Mesenchymal stem cell (in vitro differentiated cells and primary cell): Measurements from ENCODE around the gene PUS7.
A peak's percentile ranks its signal among the peaks of the same experiment; 100 is the strongest.

Experiments
- DNase-seq: peaks from one replicate; pipeline ENCODE4 v3.0.0-alpha.2; 2013
- H2AFZ ChIP-seq: one replicate; pipeline ENCODE4 v1.6.1; 2013; ENCODE audit warnings: low read depth, mild to moderate bottlenecking, control low read depth, inconsistent platforms, low read length, moderate library complexity
- H2AK5ac ChIP-seq: 2 replicates; pipeline ENCODE4 v1.6.1; 2013; ENCODE audit warnings: low read length, moderate library complexity, mild to moderate bottlenecking, inconsistent platforms; ENCODE audit not compliant: severe bottlenecking
- H2BK120ac ChIP-seq: one replicate; pipeline ENCODE4 v1.6.1; 2013; ENCODE audit warnings: low read depth, mild to moderate bottlenecking, inconsistent platforms, low read length, moderate library complexity
- H2BK12ac ChIP-seq, 2 experiments: one replicate each; pipeline ENCODE4 v1.6.1; 2013; ENCODE audit warnings: inconsistent platforms in 2 of 2, low read length in 2 of 2, mild to moderate bottlenecking in 2 of 2, moderate library complexity in 2 of 2, control low read depth in 1 of 2
- H2BK15ac ChIP-seq: one replicate; pipeline ENCODE4 v1.6.1; 2013; ENCODE audit warnings: mild to moderate bottlenecking, low read depth, inconsistent platforms; ENCODE audit not compliant: poor library complexity, severe bottlenecking
- H2BK5ac ChIP-seq: 2 replicates; pipeline ENCODE4 v1.6.1; 2013; ENCODE audit warnings: low read depth, mild to moderate bottlenecking, low read length, control low read depth, inconsistent platforms; ENCODE audit not compliant: poor library complexity, severe bottlenecking
- H3K14ac ChIP-seq, 2 experiments: one replicate each; pipeline ENCODE4 v1.6.1; 2013; ENCODE audit warnings: inconsistent platforms in 2 of 2, low read length in 2 of 2, control low read depth in 1 of 2, mild to moderate bottlenecking in 1 of 2, moderate library complexity in 1 of 2
- H3K18ac ChIP-seq, 2 experiments: one replicate each; pipeline ENCODE4 v1.6.1; 2013; ENCODE audit warnings: inconsistent platforms in 2 of 2, low read length in 2 of 2, control low read depth in 1 of 2, low read depth in 1 of 2, mild to moderate bottlenecking in 1 of 2
- H3K23ac ChIP-seq, 2 experiments: one replicate each; pipeline ENCODE4 v1.6.1; 2013; ENCODE audit warnings: inconsistent platforms in 2 of 2, low read length in 2 of 2, mild to moderate bottlenecking in 2 of 2, moderate library complexity in 2 of 2, control low read depth in 1 of 2
- H3K27ac ChIP-seq: 2 replicates; pipeline ENCODE4 v1.5.1; 2013; ENCODE audit warnings: mild to moderate bottlenecking, moderate library complexity, low read length, control low read depth, inconsistent platforms; ENCODE audit not compliant: poor library complexity, severe bottlenecking
- H3K27me3 ChIP-seq, 2 experiments: 2 replicates each; pipeline versions ENCODE4 v1.6.1 to v1.7.0; 2013; ENCODE audit warnings: low read length in 2 of 2, mild to moderate bottlenecking in 2 of 2, moderate library complexity in 2 of 2, control low read depth in 1 of 2, inconsistent platforms in 1 of 2; ENCODE audit not compliant: control insufficient read depth in 1 of 2, insufficient read depth in 1 of 2
- H3K36me3 ChIP-seq, 2 experiments: 2 replicates each; pipeline versions ENCODE4 v1.6.1 to v1.7.0; 2013; ENCODE audit warnings: low read length in 2 of 2, control low read depth in 1 of 2, inconsistent platforms in 1 of 2, low read depth in 1 of 2, mild to moderate bottlenecking in 1 of 2; ENCODE audit not compliant: insufficient read depth in 2 of 2, control insufficient read depth in 1 of 2
- H3K4ac ChIP-seq, 2 experiments: one replicate each; pipeline ENCODE4 v1.6.1; 2013; ENCODE audit warnings: inconsistent platforms in 2 of 2, low read length in 2 of 2, mild to moderate bottlenecking in 2 of 2, moderate library complexity in 2 of 2, control low read depth in 1 of 2, low read depth in 1 of 2
- H3K4me1 ChIP-seq: 2 replicates; pipeline ENCODE4 v1.6.1; 2013; ENCODE audit warnings: low read depth, low read length, control low read depth; ENCODE audit not compliant: control insufficient read depth, insufficient read depth
- H3K4me2 ChIP-seq: 2 replicates; pipeline ENCODE4 v1.6.1; 2013; ENCODE audit warnings: low read length, mild to moderate bottlenecking, inconsistent platforms; ENCODE audit not compliant: poor library complexity, severe bottlenecking
- H3K4me3 ChIP-seq, 2 experiments: 2 replicates each; pipeline versions ENCODE4 v1.5.1 to v1.7.0; 2013; ENCODE audit warnings: low read length in 2 of 2, mild to moderate bottlenecking in 2 of 2, control low read depth in 1 of 2, low read depth in 1 of 2; ENCODE audit not compliant: insufficient read depth in 1 of 2
- H3K79me1 ChIP-seq: replicated peaks from 2 replicates; pipeline ENCODE4 v1.6.1; 2013; ENCODE audit warnings: mild to moderate bottlenecking, control low read depth, low read length, inconsistent platforms; ENCODE audit not compliant: poor library complexity, severe bottlenecking
- H3K9ac ChIP-seq: 2 replicates; pipeline ENCODE4 v1.7.0; 2013; ENCODE audit warnings: mild to moderate bottlenecking, low read length, moderate library complexity
- H3K9me3 ChIP-seq: 2 replicates; pipeline ENCODE4 v1.7.0; 2013; ENCODE audit warnings: mild to moderate bottlenecking, low read length; ENCODE audit not compliant: control insufficient read depth
- H4K8ac ChIP-seq: one replicate; pipeline ENCODE4 v1.6.1; 2013; ENCODE audit warnings: inconsistent platforms, mild to moderate bottlenecking, low read length, moderate library complexity
- H4K91ac ChIP-seq: one replicate; pipeline ENCODE4 v1.6.1; 2013; ENCODE audit warnings: mild to moderate bottlenecking, low read length, inconsistent platforms
- WGBS: methylation state at CpG from one replicate; pipeline ENCODE4 v1.1.7; 2013; ENCODE audit warnings: mixed read lengths; 5-methylcytosine and 5-hydroxymethylcytosine counted together

Gene PUS7

DNA sequence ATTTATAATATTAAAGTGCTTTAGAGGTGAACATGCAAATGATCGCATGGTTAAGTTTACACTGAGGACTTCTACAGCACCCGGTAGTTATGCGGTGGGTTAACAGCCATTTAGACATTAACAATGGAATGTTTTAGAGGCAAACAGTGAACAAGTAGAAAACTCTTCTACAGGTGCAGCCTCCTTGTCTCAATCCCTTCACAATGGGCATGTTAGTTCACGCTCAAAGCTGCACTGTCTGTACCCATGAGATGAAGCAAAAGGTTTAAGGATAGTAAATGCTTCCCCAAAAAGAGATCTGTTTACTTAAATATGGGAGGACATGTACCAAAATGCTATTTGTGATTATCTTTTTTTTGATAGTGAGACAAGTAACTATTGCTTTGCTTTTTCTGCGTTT, 25.1 kb downstream of the PUS7 start:
- Histone ChIP-seq H2AK5ac (no peak overlapping the region), H2BK120ac (no peak overlapping the region), H4K8ac (no peak overlapping the region), H3K9me3 (no peaks in the 10 kb centered on the region), H3K4me1 (peaks cover 15% of the 10 kb centered on the region), H3K18ac (no peak overlapping the region), H3K4ac (no peak overlapping the region), H3K4me2 (peak overlapping the region; percentile 26), H4K91ac (no peak overlapping the region), H3K9ac (no peak overlapping the region), H2BK12ac (no peak overlapping the region), H3K27ac (peak overlapping the region; percentile 89), H3K23ac (no peak overlapping the region), H2BK5ac (no peak overlapping the region), H3K79me1 (peaks cover 11% of the 10 kb centered on the region), H3K36me3 (peaks cover 7 to 30% of the 10 kb centered on the region in 2 experiments), H3K4me3 (no peak overlapping the region), H3K27me3 (no peaks in the 10 kb centered on the region), H3K14ac (no peak overlapping the region), H2BK15ac (no peak overlapping the region), H2AFZ (no peak overlapping the region)
- no peak for DNase-seq
- whole genome bisulfite sequencing, result 95% methylated on average over 4 of the region's 5 CpGs

DNA sequence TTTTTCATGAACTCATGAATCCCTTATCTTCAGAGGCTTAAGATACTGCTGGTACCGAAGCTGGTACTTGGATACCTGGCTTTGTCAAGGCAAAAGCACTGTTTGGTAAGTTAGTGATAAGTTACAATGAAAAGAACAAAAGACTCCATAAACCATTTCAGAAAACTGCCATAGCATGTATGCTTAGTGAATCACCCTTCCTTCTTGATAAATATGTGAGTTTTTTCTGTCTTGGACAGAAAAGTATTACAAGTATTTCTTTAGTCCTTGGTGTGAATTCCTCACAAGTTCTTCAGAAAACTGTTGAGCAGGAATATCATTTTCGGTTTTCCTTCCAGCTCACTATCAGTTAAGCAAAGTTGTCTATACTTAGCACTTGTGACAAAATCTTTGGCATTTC, 25.6 kb downstream of the PUS7 start:
- peak; percentile 29 for DNase-seq
- Histone ChIP-seq H3K18ac (no peak overlapping the region), H2AK5ac (no peak overlapping the region), H2BK5ac (no peak overlapping the region), H3K4me1 (peaks cover 16% of the 10 kb centered on the region), H2BK120ac (no peak overlapping the region), H3K4me2 (peak overlapping the region; percentile 26), H3K14ac (no peak overlapping the region), H3K4me3 (no peak overlapping the region), H3K9ac (no peak overlapping the region), H3K36me3 (peaks cover 8 to 28% of the 10 kb centered on the region in 2 experiments), H4K91ac (no peak overlapping the region), H3K27ac (peak overlapping the region; percentile 89), H2AFZ (no peak overlapping the region), H4K8ac (no peak overlapping the region), H2BK12ac (no peak overlapping the region), H3K27me3 (no peaks in the 10 kb centered on the region), H3K4ac (no peak overlapping the region), H3K79me1 (peaks cover 12% of the 10 kb centered on the region), H3K23ac (no peak overlapping the region), H2BK15ac (no peak overlapping the region), H3K9me3 (no peaks in the 10 kb centered on the region)
- 79% methylated on average over 2 of the region's 2 CpGs for WGBS

DNA sequence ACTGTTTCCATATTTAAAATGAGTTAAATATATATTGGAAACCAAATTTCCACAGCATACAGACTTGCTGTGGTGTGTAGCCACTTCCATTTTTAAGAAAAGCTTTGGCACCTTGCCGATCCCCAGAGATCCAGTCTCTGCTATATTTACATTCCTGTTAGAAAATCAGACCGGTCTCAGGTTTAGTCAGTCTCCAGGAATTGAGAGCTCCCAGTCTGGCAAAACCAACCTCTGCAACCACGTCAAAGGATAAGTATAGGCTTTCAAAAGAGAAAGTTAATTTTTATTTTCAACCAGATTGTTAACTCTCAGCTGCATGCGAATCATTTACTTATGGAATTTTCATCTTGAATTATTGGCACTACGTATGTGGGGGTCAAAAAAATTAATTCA, 28.2 kb downstream of the PUS7 start:
- Histone ChIP-seq H4K8ac (no peak overlapping the region), H2AFZ (no peak overlapping the region), H4K91ac (no peak overlapping the region), H3K79me1 (peaks cover 11% of the 10 kb centered on the region), H2BK120ac (no peak overlapping the region), H3K4me1 (peaks cover 16% of the 10 kb centered on the region), H3K14ac (no peak overlapping the region), H3K27ac (peak overlapping the region; percentile 98), H2BK15ac (no peak overlapping the region), H3K4me3 (no peak overlapping the region), H3K27me3 (no peaks in the 10 kb centered on the region), H3K9me3 (no peaks in the 10 kb centered on the region), H3K18ac (no peak overlapping the region), H3K4me2 (no peak overlapping the region), H2BK12ac (no peak overlapping the region), H3K36me3 (peaks cover 4 to 15% of the 10 kb centered on the region in 2 experiments), H2AK5ac (no peak overlapping the region), H3K9ac (no peak overlapping the region), H2BK5ac (peak overlapping the region; percentile 82), H3K23ac (no peak overlapping the region), H3K4ac (no peak overlapping the region)
- WGBS, result 93% methylated on average over 4 of the region's 5 CpGs
- DNase-seq, result peak; percentile 83

- Histone ChIP-seq H3K4me3 (no peak overlapping the region), H2AFZ (no peak overlapping the region), H3K36me3 (peaks cover 4 to 14% of the 10 kb centered on the region in 2 experiments), H2AK5ac (peak overlapping the region; percentile 99), H3K14ac (no peak overlapping the region), H3K4me2 (peak overlapping the region; percentile 62), H3K4ac (no peak overlapping the region), H3K4me1 (peaks cover 16% of the 10 kb centered on the region), H3K18ac (no peak overlapping the region), H4K8ac (no peak overlapping the region), H2BK12ac (no peak overlapping the region), H3K79me1 (peaks cover 10% of the 10 kb centered on the region), H3K9me3 (no peaks in the 10 kb centered on the region), H3K27me3 (no peaks in the 10 kb centered on the region), H3K23ac (no peak overlapping the region), H2BK5ac (peak overlapping the region; percentile 98), H3K9ac (no peak overlapping the region), H4K91ac (no peak overlapping the region), H2BK120ac (no peak overlapping the region), H3K27ac (peak overlapping the region; percentile 98), H2BK15ac (no peak overlapping the region)
- no peak for DNase-seq
- 94% methylated on average over 5 of the region's 7 CpGs for WGBS
These were observed 28.7 kb downstream of the PUS7 start for GRCh38 chr7:105493196-105493922.
